Measurements from ENCODE around the gene WNT3.

DNA sequence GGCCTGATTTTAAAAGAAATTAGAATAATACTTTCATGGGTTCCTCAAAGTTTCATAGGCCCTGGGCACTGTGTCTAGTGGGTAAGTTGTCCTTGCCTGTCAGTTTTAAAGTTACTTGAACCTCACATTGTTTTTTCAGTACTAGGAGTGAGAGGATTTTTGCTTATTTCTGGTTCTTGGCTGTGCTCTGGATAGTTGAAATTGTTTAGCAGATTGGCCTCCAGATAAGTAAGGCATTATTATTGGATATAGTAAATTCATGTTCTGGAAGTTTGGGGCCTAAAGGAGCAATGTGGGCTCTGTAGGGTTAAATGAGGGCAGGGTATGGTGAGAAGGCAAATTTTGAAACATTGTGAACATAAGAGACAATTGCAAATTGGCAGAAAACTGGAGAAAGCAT lies 78.5 kb downstream of the WNT3 start:
- TF ChIP-seq EZH2 (IDR thresholded peaks at IDR 0.05; ENCODE audit: insufficient read depth, poor library complexity, severe bottlenecking) (no peak), EZH2phosphoT487 (IDR thresholded peaks at IDR 0.05; ENCODE audit: insufficient read depth, low read depth) (no peak)
